HepG2 (cell line): ENCODE measurements around the gene SLC9A5. TPM values are rescaled to one million over a fixed set of nuclear protein-coding genes. Genes with fewer than 3 reads are reported as not detected.

Experiments used
- ATAC-seq: fragments of 200-7000 bp; cut with Tn5 transposase; 3 replicates; pipeline ENCODE4 v1.9.1; 2020; ENCODE audit warnings: mild to moderate bottlenecking, moderate library complexity
- BruUV-seq: library from RNA; stranded (reverse); fragments of 400-500 nt; replicated peaks from 2 replicates; lab custom pipeline; 2021; lab: Mats Ljungman, UMichigan
- CTCF ChIA-PET: fragments of 300-600 bp; formaldehyde crosslinking; extraction: SDS; loops from one replicate; lab custom pipeline; 2021; ENCODE audit warnings: low total read pairs, inconsistent platforms, low intra/inter-chr PET ratio; lab: Yijun Ruan, JAX
- POLR2A ChIA-PET: fragments of 350-600 bp; sonication (Branson Sonifier 250); formaldehyde crosslinking; loops from one replicate; lab custom pipeline; 2020; ENCODE audit warnings: antibody characterized with exemption, inconsistent platforms; lab: Yijun Ruan, JAX
- DNase-seq: peaks from one replicate; pipeline ENCODE4 v3.0.0-alpha.2; 2015; ENCODE audit warnings: low spot score
- FAIRE-seq: peaks from 3 replicates; lab custom pipeline; 2011; peaks lifted over from hg19 to GRCh38; lab: Jason Lieb, UNC
- H2AFZ ChIP-seq: one replicate; pipeline ENCODE4 v1.6.1; 2011; ENCODE audit warnings: low read length, inconsistent platforms
- H3K27ac ChIP-seq: fragments of 300-600 bp; 3 replicates; pipeline ENCODE4 v1.8.0; 2011; ENCODE audit warnings: mixed run types, mild to moderate bottlenecking, mixed read lengths, low read length, inconsistent platforms; ENCODE audit not compliant: insufficient read depth; ENCODE audit errors: extremely low read length
- H3K27me3 ChIP-seq, 2 experiments: fragments of 200-600 bp in 1 of 2; 2 replicates in 1 of 2; 3 replicates in 1 of 2; pipeline versions ENCODE4 v1.6.0 to v1.8.0; 2011; ENCODE audit warnings: low read length in 2 of 2, mild to moderate bottlenecking in 2 of 2, moderate library complexity in 2 of 2, inconsistent platforms in 1 of 2; ENCODE audit not compliant: insufficient read depth in 2 of 2, control insufficient read depth in 1 of 2
- H3K36me3 ChIP-seq, 2 experiments: fragments of 200-600 bp in 1 of 2; replicated peaks in 1 of 2; 2 replicates in 1 of 2; 3 replicates in 1 of 2; pipeline versions ENCODE4 v1.5.1 to v1.8.0; 2011; ENCODE audit warnings: low read length in 2 of 2, inconsistent platforms in 1 of 2; ENCODE audit not compliant: insufficient read depth in 2 of 2, control insufficient read depth in 1 of 2
- H3K4me1 ChIP-seq: 2 replicates; pipeline ENCODE4 v1.5.1; 2012; ENCODE audit warnings: low read length, inconsistent platforms; ENCODE audit not compliant: insufficient read depth
- H3K4me2 ChIP-seq: 2 replicates; pipeline ENCODE4 v1.6.0; 2011; ENCODE audit warnings: low read depth, low read length, inconsistent platforms
- H3K4me3 ChIP-seq, 3 experiments: fragments of 200-600 bp in 1 of 3; sonication (generic), shearing (Covaris generic) in 1 of 3; replicated peaks in 1 of 3; 2 replicates each; pipeline ENCODE4 v1.5.1; 2011 to 2016; ENCODE audit warnings: low read length in 3 of 3, inconsistent platforms in 2 of 3, low read depth in 2 of 3, mild to moderate bottlenecking in 2 of 3, control low read depth in 1 of 3, mixed read lengths in 1 of 3; ENCODE audit not compliant: insufficient read depth in 1 of 3
- H3K79me2 ChIP-seq: one replicate; pipeline ENCODE4 v1.6.1; 2011; ENCODE audit warnings: low read length, inconsistent platforms; ENCODE audit not compliant: insufficient read depth
- H3K9ac ChIP-seq: 2 replicates; pipeline ENCODE4 v1.6.0; 2011; ENCODE audit warnings: mild to moderate bottlenecking, low read depth, low read length, inconsistent platforms; ENCODE audit not compliant: insufficient read depth
- H3K9me3 ChIP-seq: 2 replicates; pipeline ENCODE4 v1.5.1; 2012; ENCODE audit warnings: mild to moderate bottlenecking, low read length
- H4K20me1 ChIP-seq: 2 replicates; pipeline ENCODE4 v1.6.0; 2011; ENCODE audit warnings: inconsistent platforms, mild to moderate bottlenecking, low read length, moderate library complexity; ENCODE audit not compliant: insufficient read depth
- BHLHE40 ChIP-seq: IDR thresholded peaks from 2 replicates; pipeline ENCODE4 v1.6.1; 2011; ENCODE audit warnings: low read length, improper control_type of control experiment
- SETDB1 ChIP-seq: sonication (generic); formaldehyde crosslinking; IDR thresholded peaks from 2 replicates; pipeline ENCODE4 v1.5.1; 2020; ENCODE audit warnings: missing genetic modification reagents, mild to moderate bottlenecking, borderline replicate concordance
- THAP8 ChIP-seq: sonication (generic); formaldehyde crosslinking; IDR thresholded peaks from 2 replicates; pipeline ENCODE4 v1.5.1; 2020; ENCODE audit warnings: missing genetic modification reagents, mild to moderate bottlenecking, borderline replicate concordance
- ZFP90 ChIP-seq: sonication (generic); formaldehyde crosslinking; IDR thresholded peaks from 2 replicates; pipeline ENCODE4 v1.8.0; 2022; ENCODE audit warnings: missing genetic modification reagents, mild to moderate bottlenecking, inconsistent platforms, borderline replicate concordance
- ZNF326 ChIP-seq: sonication (generic); formaldehyde crosslinking; IDR thresholded peaks from 2 replicates; pipeline ENCODE4 v1.4.0; 2020; ENCODE audit warnings: missing genetic modification reagents, borderline replicate concordance
- ZNF441 ChIP-seq: sonication (generic); formaldehyde crosslinking; IDR thresholded peaks from 2 replicates; pipeline ENCODE4 v1.7.0; 2021; ENCODE audit warnings: missing genetic modification reagents, borderline replicate concordance
- ZSCAN20 ChIP-seq: sonication (generic); formaldehyde crosslinking; IDR thresholded peaks from 2 replicates; pipeline ENCODE4 v1.4.0; 2020; ENCODE audit warnings: missing genetic modification reagents, mild to moderate bottlenecking, borderline replicate concordance
- WGBS: methylation state at CpG from one replicate; pipeline ENCODE4 v1.1.6; 2017; ENCODE audit warnings: low lambda C conversion rate; 5-methylcytosine and 5-hydroxymethylcytosine counted together
- in situ Hi-C: cut with HindIII; loops from 2 replicates; pipeline ENCODE4 v1.10.0; 2017; ENCODE audit warnings: low pct_unique_long_range_greater_than_20kb; ENCODE audit not compliant: extremely low pct_ligation_motif_present
- intact Hi-C: fragments of 100-400 bp; cut with micrococcal nuclease; formaldehyde crosslinking; loops from one replicate; pipeline ENCODE4 v1.10.0; 2022; ENCODE audit not compliant: unreplicated experiment
- polyA plus RNA-seq, 8 experiments: library from polyadenylated mRNA; depleted of rRNA in 3 of 8; stranded (reverse) in 7 of 8; unstranded in 1 of 8; fragments of >200 nt; fragmentation: Illumina TruSeq in 4 of 8; extraction: Trizol in 4 of 8; gene quantifications; 2 replicates each; pipeline versions ENCODE4 v1.2.1 to v1.2.3, GENCODE V29; 2011 to 2016; ENCODE audit warnings: low read depth in 4 of 8, missing spikeins in 1 of 8, mixed read lengths in 1 of 8; ENCODE audit not compliant: insufficient read depth in 1 of 8
- total RNA-seq, 5 experiments: library from RNA; depleted of rRNA; stranded (reverse); fragments of >200 nt; fragmentation: Illumina TruSeq; extraction: Trizol; gene quantifications; 2 replicates each; pipeline ENCODE4 v1.2.3, GENCODE V29; 2016; ENCODE audit warnings: low read depth in 1 of 5
- TF ChIP-seq, protein P1 (sequence below): sonication (generic); formaldehyde crosslinking; IDR thresholded peaks from 2 replicates; pipeline ENCODE4 v1.4.0; 2020; ENCODE audit warnings: missing genetic modification reagents; ENCODE audit errors: not compliant biosample characterization
- TF ChIP-seq, protein P2 (sequence below), 2 experiments: sonication (generic) in 1 of 2; formaldehyde crosslinking in 1 of 2; IDR thresholded peaks; 2 replicates each; pipeline versions ENCODE4 v1.5.1 to v1.6.1; 2011 to 2020; ENCODE audit warnings: borderline replicate concordance in 1 of 2, low read depth in 1 of 2, low read length in 1 of 2, mild to moderate bottlenecking in 1 of 2, missing genetic modification reagents in 1 of 2, moderate library complexity in 1 of 2

Gene SLC9A5
- total and polyA plus RNA-seq, 2 of the 13 experiments (the other 11 are each of a cell fraction or from before 2014, with no cell fraction given) = 0.58 to 1.4 TPM

DNA sequence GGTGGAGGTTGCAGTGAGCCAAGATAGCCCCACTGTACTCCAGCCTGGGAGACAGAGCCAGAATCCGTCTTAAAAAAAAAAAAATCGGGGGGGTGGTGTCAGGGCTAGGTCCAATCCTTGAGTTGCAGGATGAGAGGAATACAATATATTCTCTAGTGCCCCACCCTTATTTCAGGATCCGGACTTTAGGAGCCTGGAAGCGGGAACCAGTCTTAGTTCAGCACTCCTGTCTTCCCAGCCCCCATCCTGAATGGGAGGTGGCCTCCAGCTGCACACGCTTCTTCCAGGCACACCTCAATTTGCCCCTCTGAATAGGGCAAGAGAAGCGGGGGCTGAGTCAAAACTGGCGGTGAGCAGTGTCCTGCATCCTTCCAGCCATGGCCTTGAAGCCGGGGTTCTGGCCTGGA lies 3.1 kb upstream of the SLC9A5 start:
- no TSS peak for BruUV-seq
- H3K4me1 ChIP-seq = peaks cover 70% of the 10 kb centered on the region
- no peak overlapping the region for H2AFZ ChIP-seq
- intact Hi-C loops (loop anchor here (2.0 kb wide), 1 partner anchor 53 kb away; the partner anchor contains the start of gene E2F4), in situ Hi-C loops (no loop called here)
- no peaks in the 10 kb centered on the region for H3K79me2 ChIP-seq
- ChIA-PET CTCF (interaction anchor here (1.3 kb wide), 1 partner anchor 268 kb away, joined by 3 read pairs; no protein-coding TSS in a partner anchor), POLR2A (interaction anchor here (0.6 to 6.1 kb wide), 10 partner anchors 12 to 185 kb away, joined by 3 to 71 read pairs (median 6); partner anchors contain the start of genes HSD11B2, PLEKHG4 and TMEM208)
- FAIRE-seq (no peak), DNase-seq (no peak), ATAC-seq (no peak)
- 22% methylated on average over 8 of the region's 8 CpGs for WGBS
- no peaks in the 10 kb centered on the region for H3K9me3 ChIP-seq
- peak overlapping the region; percentile 73 for H3K27ac ChIP-seq
- peak overlapping the region; percentile 97 for H3K4me2 ChIP-seq
- peak overlapping the region; percentile 63 to 85 (median 82); a peak in 5 of 6 replicates for H3K4me3 ChIP-seq
- peak overlapping the region; percentile 69 for H3K9ac ChIP-seq
- H4K20me1 ChIP-seq = no peaks in the 10 kb centered on the region
- H3K27me3 ChIP-seq = peaks cover 0 to 20% of the 10 kb centered on the region in 2 experiments; a peak in 3 of 5 replicates
- peaks cover 0 to 2% of the 10 kb centered on the region in 2 experiments; a peak in 2 of 5 replicates for H3K36me3 ChIP-seq
- TF ChIP-seq, protein P1, sequence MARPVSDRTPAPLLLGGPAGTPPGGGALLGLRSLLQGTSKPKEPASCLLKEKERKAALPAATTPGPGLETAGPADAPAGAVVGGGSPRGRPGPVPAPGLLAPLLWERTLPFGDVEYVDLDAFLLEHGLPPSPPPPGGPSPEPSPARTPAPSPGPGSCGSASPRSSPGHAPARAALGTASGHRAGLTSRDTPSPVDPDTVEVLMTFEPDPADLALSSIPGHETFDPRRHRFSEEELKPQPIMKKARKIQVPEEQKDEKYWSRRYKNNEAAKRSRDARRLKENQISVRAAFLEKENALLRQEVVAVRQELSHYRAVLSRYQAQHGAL (CRISPR knock-in tag) = peak; percentile 31
- TF ChIP-seq ZFP90 (CRISPR knock-in tag) (0 out of 2 replicates have a peak, but pooled peaks have one; percentile 15), ZNF326 (CRISPR knock-in tag) (0 out of 2 replicates have a peak, but pooled peaks have one; percentile 53), ZSCAN20 (CRISPR knock-in tag) (0 out of 2 replicates have a peak, but pooled peaks have one; percentile 1), SETDB1 (0 out of 2 replicates have a peak, but pooled peaks have one; percentile 16), ZNF441 (CRISPR knock-in tag) (peak; percentile 3; the same call in 1 of the 2 replicates), BHLHE40 (peak; percentile 85; the same call in 1 of the 2 replicates), THAP8 (0 out of 2 replicates have a peak, but pooled peaks have one; percentile 62)
- TF ChIP-seq, protein P2, sequence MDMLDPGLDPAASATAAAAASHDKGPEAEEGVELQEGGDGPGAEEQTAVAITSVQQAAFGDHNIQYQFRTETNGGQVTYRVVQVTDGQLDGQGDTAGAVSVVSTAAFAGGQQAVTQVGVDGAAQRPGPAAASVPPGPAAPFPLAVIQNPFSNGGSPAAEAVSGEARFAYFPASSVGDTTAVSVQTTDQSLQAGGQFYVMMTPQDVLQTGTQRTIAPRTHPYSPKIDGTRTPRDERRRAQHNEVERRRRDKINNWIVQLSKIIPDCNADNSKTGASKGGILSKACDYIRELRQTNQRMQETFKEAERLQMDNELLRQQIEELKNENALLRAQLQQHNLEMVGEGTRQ (IDR thresholded peaks at IDR 0.05; ENCODE audit: low read depth, low read length) = peak; percentile 83; the same call in 1 of the 2 replicates
- TF ChIP-seq, protein P2 (CRISPR knock-in tag; IDR thresholded peaks at IDR 0.05; ENCODE audit: borderline replicate concordance) = no peak
